Heart left ventricle (tissue), 16 donors: ENCODE data around the gene ZNF30. TPM values are rescaled to one million over a fixed set of nuclear protein-coding genes. Genes with fewer than 3 reads are reported as not detected.

ENCODE experiments used
- ATAC-seq, 4 donors: fragments of 200-7000 bp; cut with Tn5 transposase; one replicate each; pipeline ENCODE4 v1.9.1; 2020 to 2022; ENCODE audit warnings: moderate library complexity in 4 of 4, mild to moderate bottlenecking in 3 of 4, moderate number of reproducible peaks in 1 of 4
- DNase-seq, 5 donors: peaks; one replicate each; pipeline ENCODE4 v3.0.0-alpha.2; 2020
- H3K27ac ChIP-seq, 12 donors: fragments of 200-600 bp; sonication (generic) in 4 of 12; one replicate each; pipeline versions ENCODE4 v1.5.0 to v1.8.0; 2016 to 2022; ENCODE audit warnings: mild to moderate bottlenecking in 2 of 12
- H3K27me3 ChIP-seq, 9 donors: fragments of 200-600 bp; sonication (generic) in 2 of 9; one replicate each; pipeline versions ENCODE4 v1.5.1 to v1.8.0; 2016 to 2022; ENCODE audit warnings: mild to moderate bottlenecking in 3 of 9
- H3K36me3 ChIP-seq, 9 donors: fragments of 200-600 bp; sonication (generic) in 2 of 9; one replicate each; pipeline versions ENCODE4 v1.5.0 to v1.8.0; 2018 to 2022; ENCODE audit warnings: mild to moderate bottlenecking in 2 of 9
- H3K4me1 ChIP-seq, 12 donors: fragments of 200-600 bp; sonication (generic) in 4 of 12; one replicate each; pipeline versions ENCODE4 v1.5.0 to v1.8.0; 2016 to 2022; ENCODE audit warnings: mild to moderate bottlenecking in 3 of 12
- H3K4me3 ChIP-seq, 12 donors: fragments of 200-600 bp; sonication (generic) in 4 of 12; one replicate each; pipeline versions ENCODE4 v1.5.0 to v1.8.0; 2017 to 2022; ENCODE audit warnings: mild to moderate bottlenecking in 9 of 12, moderate library complexity in 4 of 12
- H3K9me3 ChIP-seq, 12 donors: fragments of 200-600 bp; sonication (generic) in 4 of 12; one replicate each; pipeline versions ENCODE4 v1.5.0 to v1.8.0; 2016 to 2022; ENCODE audit warnings: mild to moderate bottlenecking in 1 of 12
- POLR2A ChIP-seq, 2 donors: fragments of 450-650 bp; IDR thresholded peaks; one replicate each; pipeline ENCODE4 v1.6.1; 2017; ENCODE audit warnings: antibody characterized with exemption in 2 of 2, mild to moderate bottlenecking in 2 of 2, moderate library complexity in 2 of 2
- WGBS, 4 donors: extraction: QIAGEN DNeasy Blood & Tissue Kit in 2 of 4; methylation state at CpG; one replicate each; pipeline versions ENCODE4 v1.1.5 to v1.1.7; 2013 to 2018; 5-methylcytosine and 5-hydroxymethylcytosine counted together
- intact Hi-C, 10 donors: fragments of 100-400 bp; cut with DNase I; formaldehyde crosslinking; loops; one replicate each; pipeline versions ENCODE4 v1.11.1 to v1.14.2; 2022
- polyA plus RNA-seq, 2 donors: library from polyadenylated mRNA; stranded (reverse); fragments of 200-250 nt; gene quantifications; one replicate each; pipeline ENCODE4 v1.2.3, GENCODE V29; 2013
- total RNA-seq, 9 donors: library from RNA; depleted of rRNA in 2 of 9; stranded (reverse); fragments of >200 nt in 2 of 9; fragmentation: NEBNext Ultra II Directional in 3 of 9; extraction: Animal tissue kit (Norgen Biotek cat#: 25700) in 3 of 9; gene quantifications; one replicate each; pipeline versions ENCODE4 v1.1.0 to v1.2.4, GENCODE V29; 2016 to 2023
- TF ChIP-seq, protein P1 (sequence below), 12 donors: fragments of 200-600 bp; sonication (generic) in 4 of 12; IDR thresholded peaks; one replicate each; pipeline versions ENCODE4 v1.5.0 to v1.8.0; 2018 to 2022; ENCODE audit warnings: antibody characterized with exemption in 12 of 12, mild to moderate bottlenecking in 5 of 12
- donor health status: ischemic (EF 13 %, LVEDD 7.1; RV severe dilation, severe dysfunction).
- donor health status: healthy with polysubstance abuse.
- donor health status: DM: no; HTN: yes; CAD: no.
- donor health status: DM: no; HTN: no; CAD: no.
- donor health status: ischemic (EF 25% LVEDD 6.9; RV normal size, moderate dysfunction).
- donor health status: ischemic (EF 25% LVEDD 5.7; RV mildly dilated, moderate dysfunction).
- donor health status: healthy.
- donor health status: DM: yes; HTN: yes; CAD: no.
- donor health status: ischemic (EF 35%, LVEDD 5.7; RV mildly dilated, moderate dysfunction).
- donor health status: nonischemic (EF 11% LVEDD 7.7; RV severe dilation, severe dysfunction).
- donor health status: DM: yes; HTN: yes; CAD: no.
- donor health status: PGD.
- donor health status: ischemic (EF 29% LVEDD 5.4; RV normal size, mild dysfunction).
- donor health status: nonischemic (EF 23%, LVEDD 6.1; RV moderate dilation, normal function).

The ZNF30 gene
- total and polyA plus RNA-seq, 11 donors: 0.95 to 13.4 (median 2.7) TPM

- Histone ChIP-seq H3K4me1 (peaks cover 0 to 20% (median 8%) of the 10 kb centered on the region in 12 donors), H3K4me3 (no peak overlapping the region), H3K27me3 (no peaks in the 10 kb centered on the region), H3K36me3 (no peaks in the 10 kb centered on the region), H3K9me3 (peaks cover 0 to 1% (median 0%) of the 10 kb centered on the region in 12 donors), H3K27ac (no peak overlapping the region)
- DNase-seq: no peak
- TF ChIP-seq, protein P1, sequence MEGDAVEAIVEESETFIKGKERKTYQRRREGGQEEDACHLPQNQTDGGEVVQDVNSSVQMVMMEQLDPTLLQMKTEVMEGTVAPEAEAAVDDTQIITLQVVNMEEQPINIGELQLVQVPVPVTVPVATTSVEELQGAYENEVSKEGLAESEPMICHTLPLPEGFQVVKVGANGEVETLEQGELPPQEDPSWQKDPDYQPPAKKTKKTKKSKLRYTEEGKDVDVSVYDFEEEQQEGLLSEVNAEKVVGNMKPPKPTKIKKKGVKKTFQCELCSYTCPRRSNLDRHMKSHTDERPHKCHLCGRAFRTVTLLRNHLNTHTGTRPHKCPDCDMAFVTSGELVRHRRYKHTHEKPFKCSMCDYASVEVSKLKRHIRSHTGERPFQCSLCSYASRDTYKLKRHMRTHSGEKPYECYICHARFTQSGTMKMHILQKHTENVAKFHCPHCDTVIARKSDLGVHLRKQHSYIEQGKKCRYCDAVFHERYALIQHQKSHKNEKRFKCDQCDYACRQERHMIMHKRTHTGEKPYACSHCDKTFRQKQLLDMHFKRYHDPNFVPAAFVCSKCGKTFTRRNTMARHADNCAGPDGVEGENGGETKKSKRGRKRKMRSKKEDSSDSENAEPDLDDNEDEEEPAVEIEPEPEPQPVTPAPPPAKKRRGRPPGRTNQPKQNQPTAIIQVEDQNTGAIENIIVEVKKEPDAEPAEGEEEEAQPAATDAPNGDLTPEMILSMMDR (IDR thresholded peaks at IDR 0.05): no peak
- no peak for TF ChIP-seq POLR2A (IDR thresholded peaks at IDR 0.05)
- ATAC-seq: no peak
- intact Hi-C loops: no loop called here
- 66 to 69% (median 68%) methylated on average over 5 of the region's 5 CpGs for WGBS, 4 donors
Measured at GRCh38 chr19:34982275-34982674, 55.6 kb downstream of the ZNF30 start.

DNA sequence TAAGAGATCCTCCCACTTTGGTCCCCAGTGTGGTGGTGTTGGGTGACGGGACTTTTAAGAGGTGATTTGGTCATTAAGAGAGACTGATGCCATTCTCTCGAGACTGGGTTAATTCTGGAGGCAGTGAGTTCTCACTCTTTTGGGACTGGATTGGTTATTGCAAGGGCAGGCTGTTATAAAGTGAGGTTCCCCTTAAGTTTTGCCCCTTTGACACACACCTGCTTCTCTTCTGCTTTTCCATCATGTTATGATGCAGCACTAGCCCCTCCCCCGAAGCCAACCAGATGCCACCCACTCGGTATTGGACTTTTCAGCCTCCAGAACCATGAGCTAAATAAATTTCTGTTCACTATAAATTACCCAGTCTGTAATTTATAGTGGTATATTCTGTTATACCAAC is 57.1 kb downstream of the ZNF30 start:
- WGBS, 4 donors: 91 to 94% (median 93%) methylated on average over 4 of the region's 4 CpGs
- no peak overlapping the region for H3K4me3 ChIP-seq
- no peaks in the 10 kb centered on the region for H3K27me3 ChIP-seq
- no peak for DNase-seq
- intact Hi-C loops: no loop called here
- no peak for ATAC-seq
- H3K9me3 ChIP-seq: no peaks in the 10 kb centered on the region
- H3K4me1 ChIP-seq: peaks cover 0 to 29% (median 8%) of the 10 kb centered on the region in 12 donors
- H3K36me3 ChIP-seq: no peaks in the 10 kb centered on the region
- no peak overlapping the region for H3K27ac ChIP-seq
- TF ChIP-seq, protein P1 (IDR thresholded peaks at IDR 0.05): no peak
- TF ChIP-seq POLR2A (IDR thresholded peaks at IDR 0.05): no peak

GRCh38 chr19:34984287-34984686 is 57.6 kb downstream of the ZNF30 start:
- no peak for DNase-seq
- WGBS, 4 donors: 93 to 95% (median 95%) methylated on average over 3 of the region's 3 CpGs
- TF ChIP-seq POLR2A (IDR thresholded peaks at IDR 0.05): no peak
- TF ChIP-seq, protein P1 (IDR thresholded peaks at IDR 0.05): no peak
- no peaks in the 10 kb centered on the region for H3K9me3 ChIP-seq
- H3K4me3 ChIP-seq: no peak overlapping the region
- no peaks in the 10 kb centered on the region for H3K36me3 ChIP-seq
- peak overlapping the region in 1 of 12 donors; percentile 73 for H3K27ac ChIP-seq
- intact Hi-C loops: no loop called here
- peaks cover 0 to 34% (median 8%) of the 10 kb centered on the region in 12 donors for H3K4me1 ChIP-seq
- no peaks in the 10 kb centered on the region for H3K27me3 ChIP-seq
- no peak for ATAC-seq

DNA sequence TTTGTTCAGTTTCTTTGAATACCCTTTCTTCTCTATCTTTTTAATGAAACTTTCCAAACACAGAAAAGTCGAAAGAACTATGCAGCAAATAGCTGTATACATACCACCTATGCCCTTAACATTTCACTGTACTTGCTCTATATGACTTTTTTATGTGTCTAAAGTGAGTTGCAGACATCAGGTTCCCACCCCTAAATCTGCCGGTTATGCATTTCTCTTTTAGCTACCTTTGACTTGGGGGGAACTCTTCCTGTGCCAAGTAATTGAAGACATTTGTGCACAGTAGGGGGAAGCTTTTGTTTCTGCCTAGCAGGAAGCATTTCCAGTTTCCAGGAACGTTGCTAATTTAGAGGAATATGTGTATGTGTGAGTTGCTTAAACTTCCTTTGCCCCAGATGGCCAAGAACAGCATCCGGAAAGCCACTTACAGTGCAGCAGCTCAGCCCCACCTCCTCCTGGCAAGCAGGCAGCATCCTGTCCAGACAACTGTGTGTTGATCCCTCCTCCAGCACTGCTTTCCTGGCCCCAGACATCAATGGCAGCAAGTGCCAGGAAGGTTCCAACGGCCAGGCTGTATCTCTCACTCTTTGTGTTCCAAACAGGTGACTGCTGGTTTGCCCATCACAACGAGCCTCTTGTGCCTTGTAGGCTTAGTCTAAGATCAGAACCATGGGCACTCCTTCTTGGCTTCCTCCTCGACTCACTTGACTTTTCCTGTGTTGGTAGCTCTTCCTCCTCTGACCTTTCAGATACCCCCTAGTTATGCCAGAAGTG is 58.7 kb downstream of the ZNF30 start:
- Histone ChIP-seq H3K36me3 (no peaks in the 10 kb centered on the region), H3K27ac (peak overlapping the region in 9 of 12 donors; percentile 19 to 73 (median 44)), H3K4me3 (peak overlapping the region in 1 of 12 donors; percentile 4), H3K9me3 (no peaks in the 10 kb centered on the region), H3K4me1 (peaks cover 0 to 41% (median 8%) of the 10 kb centered on the region in 12 donors), H3K27me3 (no peaks in the 10 kb centered on the region)
- TF ChIP-seq POLR2A (IDR thresholded peaks at IDR 0.05): no peak
- TF ChIP-seq, protein P1 (IDR thresholded peaks at IDR 0.05): peak in 1 of 12 donors; percentile 7
- peak in 4 of 5 donors; percentile 68 to 80 (median 77) for DNase-seq
- WGBS, 4 donors: 17 to 24% (median 20%) methylated on average over 7 of the region's 7 CpGs
- intact Hi-C loops: no loop called here
- ATAC-seq: peak; percentile 91 to 99 (median 97)
